Measurements from ENCODE around the gene TRRAP. TPM values are rescaled to one million over a fixed set of nuclear protein-coding genes. Genes with fewer than 3 reads are reported as not detected.

The TRRAP gene
- total and polyA plus RNA-seq, 10 donors: 8.4 to 73.4 (median 57.5) TPM

DNA sequence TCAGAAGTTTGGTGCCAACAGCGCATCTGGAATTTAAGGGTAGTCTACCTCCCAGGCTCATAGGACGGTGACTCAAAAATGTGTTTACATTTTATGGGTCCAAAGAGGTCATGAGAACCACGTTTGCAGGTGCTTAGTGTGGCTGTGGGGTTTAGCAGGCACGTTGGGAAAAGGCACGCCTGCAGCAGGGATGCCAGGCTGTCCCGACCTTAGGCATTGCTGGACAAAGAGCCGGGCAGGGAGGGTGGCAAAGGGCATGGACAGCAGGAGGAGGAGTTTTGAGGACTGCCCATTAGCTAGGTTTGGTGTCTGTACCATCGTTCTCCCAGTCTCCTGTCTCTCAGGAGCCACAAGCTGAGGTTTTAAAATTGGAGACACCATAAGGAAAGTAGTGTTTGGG lies 104.4 kb downstream of the TRRAP start:
- H3K36me3 ChIP-seq: peaks cover 16 to 100% (median 95%) of the 10 kb centered on the region in 6 donors
- H3K27ac ChIP-seq: no peak overlapping the region
- intact Hi-C loops (cut with DNase I; ENCODE audit: low total_unique reads): no loop called here
- H3K4me1 ChIP-seq: no peaks in the 10 kb centered on the region
- H3K27me3 ChIP-seq (replicated peaks in 1 of 7): no peaks in the 10 kb centered on the region
- peak; percentile 51 for DNase-seq
- TF ChIP-seq POLR2A (IDR thresholded peaks at IDR 0.05) (no peak), POLR2AphosphoS5 (IDR thresholded peaks at IDR 0.05) (no peak)
- TF ChIP-seq, protein P1, sequence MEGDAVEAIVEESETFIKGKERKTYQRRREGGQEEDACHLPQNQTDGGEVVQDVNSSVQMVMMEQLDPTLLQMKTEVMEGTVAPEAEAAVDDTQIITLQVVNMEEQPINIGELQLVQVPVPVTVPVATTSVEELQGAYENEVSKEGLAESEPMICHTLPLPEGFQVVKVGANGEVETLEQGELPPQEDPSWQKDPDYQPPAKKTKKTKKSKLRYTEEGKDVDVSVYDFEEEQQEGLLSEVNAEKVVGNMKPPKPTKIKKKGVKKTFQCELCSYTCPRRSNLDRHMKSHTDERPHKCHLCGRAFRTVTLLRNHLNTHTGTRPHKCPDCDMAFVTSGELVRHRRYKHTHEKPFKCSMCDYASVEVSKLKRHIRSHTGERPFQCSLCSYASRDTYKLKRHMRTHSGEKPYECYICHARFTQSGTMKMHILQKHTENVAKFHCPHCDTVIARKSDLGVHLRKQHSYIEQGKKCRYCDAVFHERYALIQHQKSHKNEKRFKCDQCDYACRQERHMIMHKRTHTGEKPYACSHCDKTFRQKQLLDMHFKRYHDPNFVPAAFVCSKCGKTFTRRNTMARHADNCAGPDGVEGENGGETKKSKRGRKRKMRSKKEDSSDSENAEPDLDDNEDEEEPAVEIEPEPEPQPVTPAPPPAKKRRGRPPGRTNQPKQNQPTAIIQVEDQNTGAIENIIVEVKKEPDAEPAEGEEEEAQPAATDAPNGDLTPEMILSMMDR (IDR thresholded peaks at IDR 0.05 in 8 of 11, conservative IDR thresholded peaks at IDR 0.05 in 3 of 11): no peak
- peaks cover 0 to 11% (median 4%) of the 10 kb centered on the region in 8 donors for H3K9me3 ChIP-seq
- H3K4me3 ChIP-seq: no peak overlapping the region
- WGBS, 5 donors: 92 to 94% (median 94%) methylated on average over 8 of the region's 8 CpGs

DNA sequence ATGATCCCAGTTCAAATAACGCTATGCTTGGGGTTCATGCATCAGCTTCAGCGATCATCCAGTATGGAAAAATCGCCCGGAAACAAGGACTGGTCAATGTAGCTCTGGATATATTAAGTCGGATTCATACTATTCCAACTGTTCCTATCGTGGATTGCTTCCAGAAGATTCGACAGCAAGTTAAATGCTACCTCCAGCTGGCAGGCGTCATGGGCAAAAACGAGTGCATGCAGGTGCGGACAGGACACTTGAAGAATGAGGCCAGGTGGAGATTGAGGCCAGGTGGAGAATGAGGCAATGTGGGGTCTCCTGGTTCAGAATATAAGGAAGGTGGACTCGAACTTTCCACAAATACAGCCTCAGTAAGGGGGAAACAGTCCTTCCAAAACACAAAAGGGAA lies 105.8 kb downstream of the TRRAP start:
- H3K9me3 ChIP-seq: peaks cover 0 to 11% (median 4%) of the 10 kb centered on the region in 8 donors
- H3K4me1 ChIP-seq: no peaks in the 10 kb centered on the region
- intact Hi-C loops (cut with DNase I; ENCODE audit: low total_unique reads): no loop called here
- no peak for TF ChIP-seq POLR2A (IDR thresholded peaks at IDR 0.05)
- no peak for TF ChIP-seq POLR2AphosphoS5 (IDR thresholded peaks at IDR 0.05)
- TF ChIP-seq, protein P1 (IDR thresholded peaks at IDR 0.05 in 8 of 11, conservative IDR thresholded peaks at IDR 0.05 in 3 of 11): no peak
- peaks cover 9 to 100% (median 94%) of the 10 kb centered on the region in 6 donors for H3K36me3 ChIP-seq
- 94 to 97% (median 95%) methylated on average over 11 of the region's 11 CpGs for WGBS, 5 donors
- H3K4me3 ChIP-seq: no peak overlapping the region
- H3K27ac ChIP-seq: no peak overlapping the region
- no peaks in the 10 kb centered on the region for H3K27me3 ChIP-seq (replicated peaks in 1 of 7)
- DNase-seq: no peak

DNA sequence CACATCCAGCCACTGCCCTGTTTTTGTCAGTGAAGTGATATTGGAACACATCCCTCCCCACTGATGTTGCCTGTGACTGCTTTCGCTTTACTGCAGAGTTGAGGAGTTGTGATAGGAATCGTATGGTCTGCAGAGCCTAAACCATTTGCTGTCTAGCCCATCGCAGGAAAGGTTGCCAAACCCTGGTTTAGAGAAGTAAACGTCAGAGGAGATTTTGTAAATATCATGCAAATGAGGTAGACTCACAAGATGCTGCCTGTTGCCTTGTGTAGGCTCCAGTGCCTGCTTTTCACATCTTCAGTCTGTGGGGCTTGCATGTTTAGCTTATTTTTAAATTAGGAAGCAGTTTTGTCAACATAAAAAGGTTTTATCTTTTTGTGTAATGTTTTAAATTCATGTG lies 107.1 kb downstream of the TRRAP start:
- DNase-seq: peak; percentile 32
- TF ChIP-seq POLR2AphosphoS5 (IDR thresholded peaks at IDR 0.05): no peak
- TF ChIP-seq, protein P1 (IDR thresholded peaks at IDR 0.05 in 8 of 11, conservative IDR thresholded peaks at IDR 0.05 in 3 of 11): no peak
- TF ChIP-seq POLR2A (IDR thresholded peaks at IDR 0.05): no peak
- H3K9me3 ChIP-seq: peaks cover 0 to 11% (median 4%) of the 10 kb centered on the region in 8 donors
- no peaks in the 10 kb centered on the region for H3K4me1 ChIP-seq
- no peak overlapping the region for H3K4me3 ChIP-seq
- H3K36me3 ChIP-seq: peaks cover 10 to 100% (median 94%) of the 10 kb centered on the region in 6 donors
- intact Hi-C loops (cut with DNase I; ENCODE audit: low total_unique reads): no loop called here
- no peaks in the 10 kb centered on the region for H3K27me3 ChIP-seq (replicated peaks in 1 of 7)
- 62 to 87% (median 69%) methylated on average over 4 of the region's 4 CpGs for WGBS, 5 donors
- no peak overlapping the region for H3K27ac ChIP-seq

DNA sequence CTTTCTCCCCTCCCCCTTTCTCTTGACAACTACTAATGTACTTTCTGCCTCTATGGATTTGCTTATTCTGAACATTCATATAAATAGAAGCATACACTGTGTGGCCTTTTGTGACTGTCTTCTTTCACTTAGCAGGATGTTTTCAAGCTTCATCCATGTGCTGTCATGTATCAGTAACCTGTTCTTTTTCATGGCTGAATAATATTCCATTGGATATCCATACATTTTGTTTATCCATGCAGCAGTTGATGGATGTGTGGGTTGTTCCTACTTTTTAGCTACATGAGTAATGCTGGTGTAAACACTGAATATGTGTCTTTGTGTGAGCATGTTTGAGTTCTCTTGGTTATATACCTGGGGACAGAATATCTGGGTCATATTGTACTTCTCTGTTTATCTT lies 107.6 kb downstream of the TRRAP start:
- intact Hi-C loops (cut with DNase I; ENCODE audit: low total_unique reads): no loop called here
- Histone ChIP-seq H3K4me1 (no peaks in the 10 kb centered on the region), H3K36me3 (peaks cover 10 to 100% (median 94%) of the 10 kb centered on the region in 6 donors), H3K27ac (no peak overlapping the region), H3K9me3 (peaks cover 0 to 11% (median 4%) of the 10 kb centered on the region in 8 donors), H3K4me3 (no peak overlapping the region), H3K27me3 (replicated peaks in 1 of 7) (no peaks in the 10 kb centered on the region)
- no peak for DNase-seq
- no peak for TF ChIP-seq POLR2AphosphoS5 (IDR thresholded peaks at IDR 0.05)
- TF ChIP-seq, protein P1 (IDR thresholded peaks at IDR 0.05 in 8 of 11, conservative IDR thresholded peaks at IDR 0.05 in 3 of 11): no peak
- no peak for TF ChIP-seq POLR2A (IDR thresholded peaks at IDR 0.05)
